ENCODE results near the gene RIC8B. TPM values are rescaled to one million over a fixed set of nuclear protein-coding genes. Genes with fewer than 3 reads are reported as not detected.
A peak's percentile ranks its signal among the peaks of the same experiment; 100 is the strongest.

Gene RIC8B
- polyA plus RNA-seq, 2 of the 4 experiments (the other 2 are of a cell fraction) = 10.5 to 25.5 TPM

- peaks cover 62% of the 10 kb centered on the region for H3K4me1 ChIP-seq
- no peak for DNase-seq (ENCODE audit: low read depth in 1 of 2, low spot score in 1 of 2)
- H3K4me2 ChIP-seq = peak overlapping the region; percentile 81
- no peak; a peak in 1 of 5 replicates for TF ChIP-seq RAD21 (conservative IDR thresholded peaks at IDR 0.05 in 1 of 2, IDR thresholded peaks at IDR 0.05 in 1 of 2)
- TF ChIP-seq EHMT2 (IDR thresholded peaks at IDR 0.05; ENCODE audit: low read depth) = no peak
- TF ChIP-seq NR3C1 (IDR thresholded peaks at IDR 0.05) = no peak
- 0 out of 2 replicates have a peak, but pooled peaks have one; percentile 47 for TF ChIP-seq ESRRA (IDR thresholded peaks at IDR 0.05; ENCODE audit: borderline replicate concordance, low read length)
- TF ChIP-seq KDM5A (IDR thresholded peaks at IDR 0.05) = 0 out of 2 replicates have a peak, but pooled peaks have one; percentile 14
- TF ChIP-seq SMC3 (IDR thresholded peaks at IDR 0.05) = no peak
- TF ChIP-seq REST (IDR thresholded peaks at IDR 0.05) = no peak
- TF ChIP-seq FOSL2 (IDR thresholded peaks at IDR 0.05) = no peak
- no peak for TF ChIP-seq FOSL2 (CRISPR knock-in tag; IDR thresholded peaks at IDR 0.05)
- no peak for TF ChIP-seq RFX5 (IDR thresholded peaks at IDR 0.05)
- TF ChIP-seq ZFP36 (IDR thresholded peaks at IDR 0.05; ENCODE audit: borderline replicate concordance, partially characterized antibody) = peak; percentile 69
- no peak for TF ChIP-seq E2F6 (IDR thresholded peaks at IDR 0.05; ENCODE audit: borderline replicate concordance, low read depth)
- TF ChIP-seq PBX3 (IDR thresholded peaks at IDR 0.05) = no peak
- no peak for TF ChIP-seq CBX2 (IDR thresholded peaks at IDR 0.05; ENCODE audit: borderline replicate concordance, low read depth)
- H3K9me3 ChIP-seq = no peaks in the 10 kb centered on the region
- ATAC-seq = peak in 1 of 2 experiments; percentile 57; a peak in 4 of 6 replicates
- H3K4me3 ChIP-seq = peak overlapping the region; percentile 94
- POLR2A ChIA-PET = interaction anchor here (0.6 to 1.1 kb wide), 8 partner anchors 10 to 145 kb away, joined by 3 to 4 read pairs (median 3); no protein-coding TSS in a partner anchor
- FAIRE-seq = no peak
- H3K27ac ChIP-seq = peak overlapping the region; percentile 95
- 4% methylated on average over 25 of the region's 29 CpGs for WGBS (ENCODE audit: missing lambda C conversion rate)
- CTCF ChIA-PET = interaction anchor here (1.0 to 1.4 kb wide), 2 partner anchors 19 to 417 kb away, joined by 5 read pairs; partner anchors contain the start of gene POLR3B
Observed at GRCh38 chr12:106774808-106775524, 484 bp downstream of the RIC8B start.

- Histone ChIP-seq H3K9me3 (no peaks in the 10 kb centered on the region), H3K27ac (0 out of 6 replicates have a peak overlapping the region, but pooled peaks of 1 of the 2 experiments have one; percentile 8), H3K4me3 (no peak overlapping the region), H3K4me1 (peaks cover 56% of the 10 kb centered on the region), H3K4me2 (peak overlapping the region; percentile 52; the same call in 1 of the 3 replicates)
- TF ChIP-seq NFE2L2 (conservative IDR thresholded peaks at IDR 0.05; ENCODE audit: low read length) (no peak), BCL3 (IDR thresholded peaks at IDR 0.05) (no peak), NR3C1 (IDR thresholded peaks at IDR 0.05) (no peak), FOSL2 (IDR thresholded peaks at IDR 0.05) (no peak), FOSL2 (CRISPR knock-in tag; IDR thresholded peaks at IDR 0.05) (no peak), HOXA7 (CRISPR knock-in tag; IDR thresholded peaks at IDR 0.05) (no peak), CBX2 (IDR thresholded peaks at IDR 0.05; ENCODE audit: borderline replicate concordance, low read depth) (no peak), RCOR1 (IDR thresholded peaks at IDR 0.05; ENCODE audit: low read depth, low read length) (no peak), EP300 (IDR thresholded peaks at IDR 0.05) (no peak), CHD2 (IDR thresholded peaks at IDR 0.05; ENCODE audit: low read length, partially characterized antibody) (no peak), MAZ (IDR thresholded peaks at IDR 0.05; ENCODE audit: borderline replicate concordance, low read depth, low read length) (no peak), GATA3 (IDR thresholded peaks at IDR 0.05; ENCODE audit: borderline replicate concordance) (no peak), HOXB5 (CRISPR knock-in tag; IDR thresholded peaks at IDR 0.05) (no peak), FOSB (CRISPR knock-in tag; IDR thresholded peaks at IDR 0.05) (no peak), EHMT2 (IDR thresholded peaks at IDR 0.05; ENCODE audit: low read depth) (no peak), TFCP2L1 (CRISPR knock-in tag; IDR thresholded peaks at IDR 0.05) (no peak), SREBF2 (IDR thresholded peaks at IDR 0.05) (no peak), RAD21 (conservative IDR thresholded peaks at IDR 0.05 in 1 of 2, IDR thresholded peaks at IDR 0.05 in 1 of 2) (no peak), USF2 (IDR thresholded peaks at IDR 0.05) (no peak)
- DNase-seq (ENCODE audit: low read depth in 1 of 2, low spot score in 1 of 2) = no peak
- POLR2A ChIA-PET = no interaction called here
- 91% methylated on average over 5 of the region's 5 CpGs for WGBS (ENCODE audit: missing lambda C conversion rate)
- CTCF ChIA-PET = interaction anchor here (0.7 to 2.1 kb wide), 3 partner anchors 21 to 65 kb away, joined by 3 to 9 read pairs (median 4); no protein-coding TSS in a partner anchor
- no peak for FAIRE-seq
- no peak for ATAC-seq
Observed at GRCh38 chr12:106776897-106777296, 2.4 kb downstream of the RIC8B start.
